ENCODE results near the gene SDC3. TPM values are rescaled to one million over a fixed set of nuclear protein-coding genes. Genes with fewer than 3 reads are reported as not detected.
A peak's percentile ranks its signal among the peaks of the same experiment; 100 is the strongest.

The SDC3 gene
- polyA plus RNA-seq, 3 donors, result 0.05 to 1.2 (median 0.12) TPM

DNA sequence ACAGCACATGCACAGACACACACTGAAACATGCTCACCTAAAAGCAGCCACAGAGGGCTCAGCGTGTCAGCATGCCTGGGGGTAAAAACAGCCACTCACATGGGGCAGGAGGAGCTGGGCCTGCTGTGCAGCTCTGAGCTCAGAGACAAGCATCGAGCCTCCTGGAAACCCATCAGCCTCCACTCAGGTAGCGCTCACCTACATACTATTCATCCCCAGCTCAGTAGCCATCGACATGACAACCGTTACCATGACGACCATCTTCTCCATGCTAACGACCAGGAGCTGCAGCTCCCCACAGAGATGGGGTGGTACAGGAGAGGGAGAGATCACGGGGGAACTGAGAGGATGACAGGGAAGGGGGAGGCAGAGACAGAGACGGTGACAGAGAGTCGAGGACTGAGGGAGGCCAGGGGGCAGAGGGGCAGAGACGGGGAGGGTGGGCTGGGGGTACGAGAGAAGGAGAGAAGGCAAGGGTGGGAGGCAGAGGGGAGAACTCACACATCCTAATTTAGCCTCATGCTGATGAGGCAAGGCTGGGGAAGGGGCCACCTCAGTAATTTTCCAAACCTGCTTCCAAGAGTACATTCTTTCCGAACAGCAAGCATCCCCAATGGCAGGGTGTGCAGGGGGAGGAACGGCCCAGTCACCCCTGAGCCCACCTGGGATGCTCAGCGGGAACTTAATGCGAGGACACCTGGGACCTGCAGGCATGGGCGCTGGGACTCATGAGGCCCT, 28.4 kb downstream of the SDC3 start:
- Mint-ChIP-seq H3K27ac (no peak overlapping the region), H3K4me1 (peaks cover 29% of the 10 kb centered on the region), H3K4me3 (peak overlapping the region in 1 of 2 donors; percentile 37), H3K9me3 (peaks cover 0 to 5% (median 0%) of the 10 kb centered on the region in 7 donors), H3K36me3 (no peaks in the 10 kb centered on the region), H3K27me3 (ENCODE audit: low read depth in 3 of 3) (peaks cover 41 to 79% (median 58%) of the 10 kb centered on the region in 3 donors)
- DNase-seq, result no peak
- H3K9me3 ChIP-seq (replicated peaks in 1 of 2; ENCODE audit: control insufficient read depth in 1 of 2, insufficient read depth in 1 of 2, low read length in 2 of 2), result no peaks in the 10 kb centered on the region
- H3K27me3 ChIP-seq (ENCODE audit: control insufficient read depth in 2 of 2, insufficient read depth in 2 of 2, low read length in 2 of 2), result peaks cover 0 to 59% of the 10 kb centered on the region in 2 donors
- H3K36me3 ChIP-seq (replicated peaks in 1 of 2; ENCODE audit: control insufficient read depth in 1 of 2, insufficient read depth in 2 of 2, low read length in 2 of 2), result no peaks in the 10 kb centered on the region
- intact Hi-C loops (cut with micrococcal nuclease), result no loop called here
- no peak overlapping the region for H3K4me2 ChIP-seq (replicated peaks; ENCODE audit: extremely low read depth, low read length, poor library complexity, severe bottlenecking)
- H4K20me1 ChIP-seq (ENCODE audit: insufficient read depth, low read length), result no peaks in the 10 kb centered on the region
- 81% methylated on average over 3 of the region's 17 CpGs for WGBS (ENCODE audit: insufficient coverage)
- H3K9ac ChIP-seq (ENCODE audit: insufficient read depth, low read length, poor library complexity, severe bottlenecking), result no peak overlapping the region
- H3K27ac ChIP-seq (ENCODE audit: low read depth in 1 of 2, low read length in 2 of 2), result no peak overlapping the region
- TF ChIP-seq, protein P1, sequence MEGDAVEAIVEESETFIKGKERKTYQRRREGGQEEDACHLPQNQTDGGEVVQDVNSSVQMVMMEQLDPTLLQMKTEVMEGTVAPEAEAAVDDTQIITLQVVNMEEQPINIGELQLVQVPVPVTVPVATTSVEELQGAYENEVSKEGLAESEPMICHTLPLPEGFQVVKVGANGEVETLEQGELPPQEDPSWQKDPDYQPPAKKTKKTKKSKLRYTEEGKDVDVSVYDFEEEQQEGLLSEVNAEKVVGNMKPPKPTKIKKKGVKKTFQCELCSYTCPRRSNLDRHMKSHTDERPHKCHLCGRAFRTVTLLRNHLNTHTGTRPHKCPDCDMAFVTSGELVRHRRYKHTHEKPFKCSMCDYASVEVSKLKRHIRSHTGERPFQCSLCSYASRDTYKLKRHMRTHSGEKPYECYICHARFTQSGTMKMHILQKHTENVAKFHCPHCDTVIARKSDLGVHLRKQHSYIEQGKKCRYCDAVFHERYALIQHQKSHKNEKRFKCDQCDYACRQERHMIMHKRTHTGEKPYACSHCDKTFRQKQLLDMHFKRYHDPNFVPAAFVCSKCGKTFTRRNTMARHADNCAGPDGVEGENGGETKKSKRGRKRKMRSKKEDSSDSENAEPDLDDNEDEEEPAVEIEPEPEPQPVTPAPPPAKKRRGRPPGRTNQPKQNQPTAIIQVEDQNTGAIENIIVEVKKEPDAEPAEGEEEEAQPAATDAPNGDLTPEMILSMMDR (IDR thresholded peaks at IDR 0.05), result no peak
- no peaks in the 10 kb centered on the region for H3K79me2 ChIP-seq (ENCODE audit: insufficient read depth, low read length)
- H2AFZ ChIP-seq (ENCODE audit: insufficient read depth, low read depth, low read length, poor library complexity, severe bottlenecking), result no peak overlapping the region
- no peak overlapping the region for H3K4me3 ChIP-seq (replicated peaks in 1 of 3; ENCODE audit: low read depth in 2 of 3, low read length in 3 of 3)
- peaks cover 16 to 17% of the 10 kb centered on the region in 2 donors for H3K4me1 ChIP-seq (ENCODE audit: control insufficient read depth in 1 of 2, insufficient read depth in 2 of 2, low read length in 2 of 2)

- Histone ChIP-seq H3K36me3 (replicated peaks in 1 of 2; ENCODE audit: control insufficient read depth in 1 of 2, insufficient read depth in 2 of 2, low read length in 2 of 2) (no peaks in the 10 kb centered on the region), H2AFZ (ENCODE audit: insufficient read depth, low read depth, low read length, poor library complexity, severe bottlenecking) (no peak overlapping the region), H3K9me3 (replicated peaks in 1 of 2; ENCODE audit: control insufficient read depth in 1 of 2, insufficient read depth in 1 of 2, low read length in 2 of 2) (no peaks in the 10 kb centered on the region), H3K4me1 (ENCODE audit: control insufficient read depth in 1 of 2, insufficient read depth in 2 of 2, low read length in 2 of 2) (peaks cover 16 to 17% of the 10 kb centered on the region in 2 donors), H3K4me2 (replicated peaks; ENCODE audit: extremely low read depth, low read length, poor library complexity, severe bottlenecking) (no peak overlapping the region), H4K20me1 (ENCODE audit: insufficient read depth, low read length) (no peaks in the 10 kb centered on the region), H3K4me3 (replicated peaks in 1 of 3; ENCODE audit: low read depth in 2 of 3, low read length in 3 of 3) (no peak overlapping the region), H3K27ac (ENCODE audit: low read depth in 1 of 2, low read length in 2 of 2) (no peak overlapping the region), H3K9ac (ENCODE audit: insufficient read depth, low read length, poor library complexity, severe bottlenecking) (no peak overlapping the region), H3K27me3 (ENCODE audit: control insufficient read depth in 2 of 2, insufficient read depth in 2 of 2, low read length in 2 of 2) (peaks cover 0 to 54% of the 10 kb centered on the region in 2 donors), H3K79me2 (ENCODE audit: insufficient read depth, low read length) (no peaks in the 10 kb centered on the region)
- DNase-seq, result no peak
- H3K4me3 Mint-ChIP-seq, result peak overlapping the region in 1 of 2 donors; percentile 57
- H3K27me3 Mint-ChIP-seq (ENCODE audit: low read depth in 3 of 3), result peaks cover 36 to 82% (median 58%) of the 10 kb centered on the region in 3 donors
- H3K9me3 Mint-ChIP-seq, result peaks cover 0 to 6% (median 2%) of the 10 kb centered on the region in 7 donors
- H3K36me3 Mint-ChIP-seq, result no peaks in the 10 kb centered on the region
- TF ChIP-seq, protein P1 (IDR thresholded peaks at IDR 0.05), result no peak
- WGBS (ENCODE audit: insufficient coverage), result 17% methylated on average over 1 of the region's 4 CpGs
- peak overlapping the region in 2 of 7 donors; percentile 6 to 26 for H3K27ac Mint-ChIP-seq
- intact Hi-C loops (cut with micrococcal nuclease), result no loop called here
- peaks cover 29% of the 10 kb centered on the region for H3K4me1 Mint-ChIP-seq
These were observed 29.3 kb downstream of the SDC3 start for GRCh38 chr1:30879126-30879786.

Measured in CD14-positive monocyte (primary cell).